ENCODE measurements around the gene KARS1. TPM values are rescaled to one million over a fixed set of nuclear protein-coding genes. Genes with fewer than 3 reads are reported as not detected.

KARS1 gene
- polyA plus RNA-seq, 4 donors: 81.2 to 124 (median 90.3) TPM

Other genes starting within 250 kb of the KARS1 start
- gene CFDP1, start 214.2 kb downstream of the KARS1 start, polyA plus RNA-seq: 100 to 1,000 TPM; 108 to 390 (median 236) TPM
- gene TMEM170A, start 183.0 kb downstream of the KARS1 start, polyA plus RNA-seq: 10 to 100 TPM in 3 of 4 donors, 1 to 10 TPM in 1; 9.6 to 50.9 (median 15.5) TPM
- gene CHST6, start 152.2 kb downstream of the KARS1 start, polyA plus RNA-seq: 10 to 100 TPM in 1 of 4 donors, 1 to 10 TPM in 3; 1.0 to 10.1 (median 5.0) TPM
- gene CHST5, start 111.6 kb downstream of the KARS1 start, polyA plus RNA-seq: 10 to 100 TPM; 21.2 to 37.7 (median 27.5) TPM
- 1 to 10 TPM; 1.4 to 6.2 (median 3.8) TPM for gene TMEM231, start 91.4 kb downstream of the KARS1 start, polyA plus RNA-seq
- 100 to 1,000 TPM; 130 to 182 (median 140) TPM for gene GABARAPL2, start 81.3 kb downstream of the KARS1 start, polyA plus RNA-seq
- gene ADAT1, start 24.4 kb downstream of the KARS1 start, polyA plus RNA-seq: 10 to 100 TPM in 3 of 4 donors, 1 to 10 TPM in 1; 7.0 to 27.4 (median 18.4) TPM
- gene TERF2IP, start 108 bp upstream of the KARS1 start, polyA plus RNA-seq: 10 to 100 TPM; 28.6 to 44.0 (median 32.9) TPM
- under 1 TPM in 1 of 4 donors, not detected in 3; 0.03 TPM for gene CPHXL2, start 29.3 kb upstream of the KARS1 start, polyA plus RNA-seq
- not detected for gene DUXB, start 53.8 kb upstream of the KARS1 start, polyA plus RNA-seq
- gene CPHXL, start 78.8 kb upstream of the KARS1 start, polyA plus RNA-seq: not detected

All from small intestine (tissue), 4 donors.